Natural killer cell (primary cell): ENCODE measurements around the gene FBP1. TPM values are rescaled to one million over a fixed set of nuclear protein-coding genes. Genes with fewer than 3 reads are reported as not detected.

Experiments
- ATAC-seq, 3 donors: fragments of 150-1000 bp in 2 of 3; fragments of 200-7000 bp in 1 of 3; cut with Tn5 transposase; 1 replicate in 1 of 3; 2 replicates in 2 of 3; pipeline ENCODE4 v1.10.0; 2021; ENCODE audit warnings: mild to moderate bottlenecking in 2 of 3, moderate library complexity in 2 of 3
- DNase-seq, 2 donors: peaks; one replicate each; pipeline versions ENCODE4 v3.0.0 to v3.0.0-alpha.2; 2013 to 2021; ENCODE audit warnings: mixed read lengths in 1 of 2
- H3K27ac ChIP-seq: one replicate; pipeline ENCODE4 v1.5.1; 2013; ENCODE audit warnings: mild to moderate bottlenecking, low read length
- H3K27me3 ChIP-seq: one replicate; pipeline ENCODE4 v1.6.1; 2013; ENCODE audit warnings: low read length; ENCODE audit not compliant: control insufficient read depth, insufficient read depth
- H3K36me3 ChIP-seq: one replicate; pipeline ENCODE4 v1.6.1; 2013; ENCODE audit warnings: low read length; ENCODE audit not compliant: control insufficient read depth, insufficient read depth
- H3K4me1 ChIP-seq: one replicate; pipeline ENCODE4 v1.6.1; 2013; ENCODE audit warnings: low read length; ENCODE audit not compliant: control insufficient read depth, insufficient read depth
- H3K4me3 ChIP-seq: one replicate; pipeline ENCODE4 v1.5.1; 2013; ENCODE audit warnings: low read length
- H3K9me3 ChIP-seq: one replicate; pipeline ENCODE4 v1.6.1; 2013; ENCODE audit warnings: low read length; ENCODE audit not compliant: control insufficient read depth, insufficient read depth
- H3K27ac Mint-ChIP-seq, 2 donors: one replicate each; pipeline ENCODE4 v1.8.0; 2022; ENCODE audit warnings: mild to moderate bottlenecking in 2 of 2, mixed read lengths in 2 of 2, moderate library complexity in 1 of 2
- H3K27me3 Mint-ChIP-seq, 2 donors: one replicate each; pipeline ENCODE4 v1.8.0; 2022; ENCODE audit warnings: low read depth in 2 of 2, mixed read lengths in 2 of 2
- H3K36me3 Mint-ChIP-seq: one replicate; pipeline ENCODE4 v1.8.0; 2022; ENCODE audit warnings: mixed read lengths
- H3K4me1 Mint-ChIP-seq, 2 donors: one replicate each; pipeline ENCODE4 v1.8.0; 2022; ENCODE audit warnings: mixed read lengths in 2 of 2
- H3K4me3 Mint-ChIP-seq: one replicate; pipeline ENCODE4 v1.8.0; 2022; ENCODE audit warnings: mild to moderate bottlenecking, moderate library complexity, mixed read lengths
- H3K9me3 Mint-ChIP-seq, 2 donors: one replicate each; pipeline ENCODE4 v1.8.0; 2022; ENCODE audit warnings: mixed read lengths in 2 of 2
- CTCF ChIP-seq: fragments of 200-600 bp; IDR thresholded peaks from one replicate; pipeline ENCODE4 v1.8.0; 2022; ENCODE audit warnings: antibody characterized with exemption
- WGBS: methylation state at CpG from one replicate; pipeline ENCODE4 v1.1.7; 2013; ENCODE audit warnings: missing lambda C conversion rate; ENCODE audit not compliant: insufficient coverage; 5-methylcytosine and 5-hydroxymethylcytosine counted together
- intact Hi-C: fragments of 100-400 bp; cut with micrococcal nuclease; formaldehyde crosslinking; loops from one replicate; pipeline ENCODE4 v1.14.2; 2022
- total RNA-seq, 4 donors: library from RNA; stranded (reverse); fragments of 120-200 nt in 1 of 4; gene quantifications; one replicate each; pipeline versions ENCODE4 v1.2.3 to v1.2.4, GENCODE V29; 2013 to 2022

The FBP1 gene
- total RNA-seq, 3 donors from 2014 or later (not counting 1 experiment from before 2014, with no cell fraction given): 14.0 to 17.0 (median 15.5) TPM

- intact Hi-C loops: no loop called here
- H3K4me1 ChIP-seq: peaks cover 7% of the 10 kb centered on the region
- no peak for TF ChIP-seq CTCF
- H3K4me1 Mint-ChIP-seq: no peaks in the 10 kb centered on the region
- H3K36me3 ChIP-seq: no peaks in the 10 kb centered on the region
- H3K4me3 Mint-ChIP-seq: no peak overlapping the region
- peaks cover 2 to 6% of the 10 kb centered on the region in 2 donors for H3K27me3 Mint-ChIP-seq
- no peak overlapping the region for H3K4me3 ChIP-seq
- WGBS: 93% methylated on average over 4 of the region's 4 CpGs
- no peaks in the 10 kb centered on the region for H3K9me3 ChIP-seq
- no peaks in the 10 kb centered on the region for H3K9me3 Mint-ChIP-seq
- no peaks in the 10 kb centered on the region for H3K36me3 Mint-ChIP-seq
- DNase-seq (no peak), ATAC-seq (no peak)
- H3K27ac ChIP-seq: no peak overlapping the region
- H3K27ac Mint-ChIP-seq: no peak overlapping the region
- peaks cover 2% of the 10 kb centered on the region for H3K27me3 ChIP-seq
Observed at GRCh38 chr9:94557376-94557775, 81.9 kb downstream of the FBP1 start.

GRCh38 chr9:94554439-94555331 lies 84.6 kb downstream of the FBP1 start, which contains the start of gene PCAT7:
Gene PCAT7 (plus strand): TSS chr9:94555083.
- peaks cover 3 to 20% of the 10 kb centered on the region in 2 donors for H3K27me3 Mint-ChIP-seq
- H3K27ac Mint-ChIP-seq: no peak within 1 kb of the TSS
- DNase-seq: peak in 1 of 2 donors; percentile 54
- no peaks in the 10 kb centered on the region for H3K4me1 Mint-ChIP-seq
- no peak for TF ChIP-seq CTCF
- Histone ChIP-seq H3K9me3 (no peaks in the 10 kb centered on the region), H3K4me1 (peaks cover 7% of the 10 kb centered on the region), H3K4me3 (no peak within 1 kb of the TSS), H3K27me3 (peaks cover 5% of the 10 kb centered on the region), H3K27ac (no peak within 1 kb of the TSS), H3K36me3 (no peaks in the 10 kb centered on the region)
- H3K36me3 Mint-ChIP-seq: no peaks in the 10 kb centered on the region
- no peaks in the 10 kb centered on the region for H3K9me3 Mint-ChIP-seq
- WGBS: 78% methylated on average over 40 of the region's 40 CpGs
- intact Hi-C loops: no loop called here
- peak in 2 of 3 donors; percentile 35 to 84 for ATAC-seq
- H3K4me3 Mint-ChIP-seq: no peak within 1 kb of the TSS

- H3K9me3 ChIP-seq: no peaks in the 10 kb centered on the region
- Mint-ChIP-seq H3K4me1 (no peaks in the 10 kb centered on the region), H3K9me3 (no peaks in the 10 kb centered on the region), H3K27me3 (peaks cover 5 to 26% of the 10 kb centered on the region in 2 donors), H3K27ac (no peak overlapping the region), H3K4me3 (no peak overlapping the region), H3K36me3 (no peaks in the 10 kb centered on the region)
- intact Hi-C loops: no loop called here
- H3K4me3 ChIP-seq: no peak overlapping the region
- no peak for TF ChIP-seq CTCF
- H3K36me3 ChIP-seq: no peaks in the 10 kb centered on the region
- 82% methylated on average over 16 of the region's 16 CpGs for WGBS
- H3K27ac ChIP-seq: no peak overlapping the region
- H3K4me1 ChIP-seq: peaks cover 7% of the 10 kb centered on the region
- peaks cover 5% of the 10 kb centered on the region for H3K27me3 ChIP-seq
- DNase-seq (no peak), ATAC-seq (peak in 1 of 3 donors; percentile 17)
Observed at GRCh38 chr9:94554078-94554438, 85.3 kb downstream of the FBP1 start.

Other genes with a start within 250 kb of the FBP1 start
- not detected for gene PCAT7, start 84.4 kb downstream of the FBP1 start, total RNA-seq
- gene FBP2, start 45.7 kb downstream of the FBP1 start, total RNA-seq: not detected
- gene AOPEP, start 87.2 kb upstream of the FBP1 start, total RNA-seq: 10 to 100 TPM; 20.1 to 22.6 (median 20.6) TPM